HepG2 (cell line): ENCODE data around the gene ENDOU. TPM values are rescaled to one million over a fixed set of nuclear protein-coding genes. Genes with fewer than 3 reads are reported as not detected.

Experiments used
- HNRNPK ChIP-seq: fragments of 200-400 bp; formaldehyde crosslinking; IDR thresholded peaks from 2 replicates; pipeline ENCODE4 v1.6.1; 2018; ENCODE audit warnings: low read length, low read depth, moderate library complexity, mild to moderate bottlenecking; ENCODE audit not compliant: poor library complexity, severe bottlenecking
- HOXA5 ChIP-seq: sonication (generic); formaldehyde crosslinking; IDR thresholded peaks from 2 replicates; pipeline ENCODE4 v1.4.0; 2020; ENCODE audit warnings: missing genetic modification reagents
- JDP2 ChIP-seq: sonication (generic); formaldehyde crosslinking; IDR thresholded peaks from 2 replicates; pipeline ENCODE4 v1.8.1; 2022; ENCODE audit warnings: missing genetic modification reagents, borderline replicate concordance
- NR2F2 ChIP-seq: IDR thresholded peaks from 2 replicates; pipeline ENCODE4 v1.6.1; 2012; ENCODE audit warnings: low read depth, inconsistent platforms, borderline replicate concordance
- TFDP2 ChIP-seq: sonication (generic); formaldehyde crosslinking; IDR thresholded peaks from 2 replicates; pipeline ENCODE4 v1.4.0; 2020; ENCODE audit warnings: missing genetic modification reagents
- TRAFD1 ChIP-seq: sonication (generic); formaldehyde crosslinking; IDR thresholded peaks from 2 replicates; pipeline ENCODE4 v1.5.1; 2020; ENCODE audit warnings: missing genetic modification reagents, mild to moderate bottlenecking, borderline replicate concordance
- UBTF ChIP-seq: sonication (generic); formaldehyde crosslinking; IDR thresholded peaks from 2 replicates; pipeline ENCODE4 v1.4.0; 2020; ENCODE audit warnings: mild to moderate bottlenecking, missing genetic modification reagents
- ZBTB38 ChIP-seq: sonication (generic); formaldehyde crosslinking; IDR thresholded peaks from 2 replicates; pipeline ENCODE4 v1.5.1; 2020; ENCODE audit warnings: mild to moderate bottlenecking, missing genetic modification reagents
- ZFYVE20 ChIP-seq: sonication (generic); formaldehyde crosslinking; IDR thresholded peaks from 2 replicates; pipeline ENCODE4 v1.8.0; 2023; ENCODE audit warnings: low read depth, mild to moderate bottlenecking, moderate library complexity, missing genetic modification reagents, borderline replicate concordance
- ZGPAT ChIP-seq: IDR thresholded peaks from 2 replicates; pipeline ENCODE4 v1.6.1; 2016; ENCODE audit warnings: mild to moderate bottlenecking
- ZNF292 ChIP-seq: sonication (generic); formaldehyde crosslinking; IDR thresholded peaks from 2 replicates; pipeline ENCODE4 v1.8.1; 2022; ENCODE audit warnings: mild to moderate bottlenecking, low read depth, missing genetic modification reagents, borderline replicate concordance
- ZNF646 ChIP-seq: sonication (generic); formaldehyde crosslinking; IDR thresholded peaks from 2 replicates; pipeline ENCODE4 v1.9.0; 2021; ENCODE audit warnings: mild to moderate bottlenecking, missing genetic modification reagents
- ZNF709 ChIP-seq: sonication (generic); formaldehyde crosslinking; IDR thresholded peaks from 2 replicates; pipeline ENCODE4 v1.5.0; 2020; ENCODE audit warnings: mild to moderate bottlenecking, missing genetic modification reagents
- ZNF781 ChIP-seq: sonication (generic); formaldehyde crosslinking; IDR thresholded peaks from 2 replicates; pipeline ENCODE4 v1.5.1; 2020; ENCODE audit warnings: borderline replicate concordance, mild to moderate bottlenecking, missing genetic modification reagents; ENCODE audit errors: not compliant biosample characterization
- polyA plus RNA-seq, 8 experiments: library from polyadenylated mRNA; depleted of rRNA in 3 of 8; stranded (reverse) in 7 of 8; unstranded in 1 of 8; fragments of >200 nt; fragmentation: Illumina TruSeq in 4 of 8; extraction: Trizol in 4 of 8; gene quantifications; 2 replicates each; pipeline versions ENCODE4 v1.2.1 to v1.2.3, GENCODE V29; 2011 to 2016; ENCODE audit warnings: low read depth in 4 of 8, missing spikeins in 1 of 8, mixed read lengths in 1 of 8; ENCODE audit not compliant: insufficient read depth in 1 of 8
- total RNA-seq, 5 experiments: library from RNA; depleted of rRNA; stranded (reverse); fragments of >200 nt; fragmentation: Illumina TruSeq; extraction: Trizol; gene quantifications; 2 replicates each; pipeline ENCODE4 v1.2.3, GENCODE V29; 2016; ENCODE audit warnings: low read depth in 1 of 5

Gene ENDOU
- total and polyA plus RNA-seq, 2 of the 13 experiments (the other 11 are each of a cell fraction or from before 2014, with no cell fraction given): not detected

- no peak for TF ChIP-seq TFDP2 (CRISPR knock-in tag)
- TF ChIP-seq ZNF646 (CRISPR knock-in tag): no peak
- no peak for TF ChIP-seq HOXA5 (CRISPR knock-in tag)
- TF ChIP-seq ZGPAT (CRISPR knock-in tag): no peak
- TF ChIP-seq NR2F2: no peak
- no peak for TF ChIP-seq ZNF292 (CRISPR knock-in tag)
- TF ChIP-seq UBTF (CRISPR knock-in tag): peak; percentile 85; the same call in 1 of the 2 replicates
- TF ChIP-seq TRAFD1: no peak
- no peak for TF ChIP-seq ZNF709
- no peak for TF ChIP-seq JDP2
- no peak for TF ChIP-seq HNRNPK
- no peak for TF ChIP-seq ZFYVE20 (CRISPR knock-in tag)
- no peak for TF ChIP-seq ZBTB38 (CRISPR knock-in tag)
- TF ChIP-seq ZNF781 (CRISPR knock-in tag): no peak
Observed at GRCh38 chr12:47773062-47773857, 48.0 kb upstream of the ENDOU start, which contains the start of gene SLC48A1 (continued).
